CD4-positive, alpha-beta memory T cell (primary cell): ENCODE results near the gene FMOD. TPM values are rescaled to one million over a fixed set of nuclear protein-coding genes. Genes with fewer than 3 reads are reported as not detected.

Source experiments
- CTCF ChIA-PET: fragments of 350-600 bp; sonication (Branson Sonifier 250); formaldehyde crosslinking; loops from one replicate; lab custom pipeline; 2021; ENCODE audit warnings: inconsistent platforms; ENCODE audit not compliant: partially characterized antibody; lab: Charles Lee
- POLR2A ChIA-PET: fragments of 350-600 bp; sonication (Branson Sonifier 250); formaldehyde crosslinking; loops from one replicate; lab custom pipeline; 2021; ENCODE audit not compliant: partially characterized antibody; lab: Charles Lee
- DNase-seq, 5 donors: peaks; one replicate each; pipeline versions ENCODE4 v3.0.0 to v3.0.0-alpha.2; 2020 to 2022; ENCODE audit warnings: mixed read lengths in 1 of 5
- H3K27ac ChIP-seq: one replicate; pipeline ENCODE4 v1.7.0; 2013; ENCODE audit warnings: low read depth, low read length
- H3K27me3 ChIP-seq: 2 replicates; pipeline ENCODE4 v1.7.0; 2013; ENCODE audit warnings: mild to moderate bottlenecking, low read length, moderate library complexity; ENCODE audit not compliant: insufficient read depth
- H3K36me3 ChIP-seq: 2 replicates; pipeline ENCODE4 v1.7.0; 2013; ENCODE audit warnings: mild to moderate bottlenecking, low read length, moderate library complexity; ENCODE audit not compliant: insufficient read depth
- H3K4me1 ChIP-seq: 2 replicates; pipeline ENCODE4 v1.7.0; 2013; ENCODE audit warnings: mild to moderate bottlenecking, low read length, moderate library complexity; ENCODE audit not compliant: insufficient read depth
- H3K4me3 ChIP-seq, 2 donors: one replicate each; pipeline ENCODE4 v1.7.0; 2013; ENCODE audit warnings: low read length in 2 of 2, mild to moderate bottlenecking in 1 of 2
- H3K9me3 ChIP-seq, 2 donors: one replicate each; pipeline ENCODE4 v1.7.0; 2013; ENCODE audit warnings: low read length in 2 of 2, control low read depth in 1 of 2; ENCODE audit not compliant: control insufficient read depth in 1 of 2
- H3K27ac Mint-ChIP-seq, 7 donors: one replicate each; pipeline ENCODE4 v1.8.0; 2020 to 2021; ENCODE audit warnings: mixed read lengths in 7 of 7, mild to moderate bottlenecking in 6 of 7, inconsistent platforms in 3 of 7, moderate library complexity in 3 of 7
- H3K27me3 Mint-ChIP-seq, 2 donors: one replicate each; pipeline ENCODE4 v1.8.0; 2020 to 2021; ENCODE audit warnings: mixed read lengths in 2 of 2
- H3K36me3 Mint-ChIP-seq, 2 donors: one replicate each; pipeline ENCODE4 v1.8.0; 2020 to 2021; ENCODE audit warnings: mixed read lengths in 2 of 2, inconsistent platforms in 1 of 2, mild to moderate bottlenecking in 1 of 2
- H3K4me1 Mint-ChIP-seq, 4 donors: one replicate each; pipeline ENCODE4 v1.8.0; 2020 to 2021; ENCODE audit warnings: mixed read lengths in 4 of 4, mild to moderate bottlenecking in 1 of 4
- H3K4me3 Mint-ChIP-seq, 8 donors: one replicate each; pipeline ENCODE4 v1.8.0; 2020 to 2021; ENCODE audit warnings: mixed read lengths in 8 of 8, mild to moderate bottlenecking in 7 of 8, moderate library complexity in 6 of 8, inconsistent platforms in 3 of 8
- H3K9me3 Mint-ChIP-seq, 8 donors: one replicate each; pipeline ENCODE4 v1.8.0; 2020 to 2021; ENCODE audit warnings: mixed read lengths in 8 of 8, mild to moderate bottlenecking in 5 of 8, inconsistent platforms in 3 of 8, moderate library complexity in 1 of 8
- intact Hi-C: fragments of 100-400 bp; cut with micrococcal nuclease; formaldehyde crosslinking; loops from one replicate; pipeline ENCODE4 v1.15.1; 2023
- polyA plus RNA-seq, 2 donors: library from polyadenylated mRNA; unstranded; fragments of 300-500 nt; fragmentation: Illumina TruSeq; gene quantifications; one replicate each; pipeline ENCODE4 v1.2.3, GENCODE V29; 2021
- total RNA-seq, 2 experiments: library from RNA; stranded (reverse); gene quantifications; one replicate each; pipeline ENCODE4 v1.2.3, GENCODE V29; 2021

FMOD gene
- total and polyA plus RNA-seq, 4 experiments from 2014 or later = not detected

DNA sequence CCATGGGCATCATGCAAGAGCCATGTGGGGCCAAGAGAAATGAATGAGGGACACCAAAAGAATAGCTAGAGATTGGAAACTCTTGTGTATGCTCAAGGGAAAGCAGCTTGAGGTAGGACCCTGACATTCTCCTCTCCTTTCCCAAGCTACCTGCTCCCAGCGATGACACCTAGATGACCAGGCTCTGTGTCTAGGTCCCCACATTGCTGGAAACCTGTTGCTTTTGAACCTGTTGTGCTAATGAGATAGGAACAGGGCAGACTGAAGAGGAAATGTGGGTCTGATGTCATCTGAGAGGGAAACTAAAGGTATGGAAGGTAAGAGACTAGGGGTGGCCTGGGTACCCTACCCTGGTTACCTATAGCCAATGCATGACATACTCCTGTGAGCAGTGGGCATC, 1.8 kb downstream of the FMOD start:
- Histone ChIP-seq H3K9me3 (no peaks in the 10 kb centered on the region), H3K4me3 (no peak overlapping the region), H3K4me1 (no peaks in the 10 kb centered on the region), H3K36me3 (no peaks in the 10 kb centered on the region), H3K27me3 (no peaks in the 10 kb centered on the region), H3K27ac (no peak overlapping the region)
- Mint-ChIP-seq H3K4me3 (no peak overlapping the region), H3K27ac (no peak overlapping the region), H3K27me3 (peaks cover 26 to 61% of the 10 kb centered on the region in 2 donors), H3K4me1 (peaks cover 0 to 4% (median 1%) of the 10 kb centered on the region in 4 donors), H3K9me3 (no peaks in the 10 kb centered on the region), H3K36me3 (no peaks in the 10 kb centered on the region)
- CTCF ChIA-PET = interaction anchor here (1.1 to 30.0 kb wide), 2 partner anchors 9 to 78 kb away, joined by 3 to 921 read pairs; no protein-coding TSS in a partner anchor
- intact Hi-C loops = loop anchor here (10.0 kb wide), 1 partner anchor 776 kb away; no protein-coding TSS in a partner anchor
- no peak for DNase-seq
- POLR2A ChIA-PET = no interaction called here

DNA sequence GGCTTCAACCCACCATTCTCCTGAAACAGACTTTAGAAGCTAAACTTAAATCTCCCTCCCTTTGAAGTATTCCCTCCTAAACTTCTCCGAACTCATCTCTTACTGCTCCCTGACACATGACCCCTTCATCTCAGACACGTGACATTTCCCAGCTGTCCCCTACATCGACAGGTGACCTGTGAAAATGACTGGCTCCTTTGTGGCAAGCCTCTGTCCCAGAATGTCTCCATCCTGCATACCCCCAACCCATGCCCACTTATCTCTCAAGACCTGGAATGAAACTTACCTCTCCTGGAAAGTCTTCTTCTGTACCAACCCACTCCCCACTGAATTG, 4.2 kb downstream of the FMOD start:
- Mint-ChIP-seq H3K4me3 (no peak overlapping the region), H3K9me3 (no peaks in the 10 kb centered on the region), H3K27ac (no peak overlapping the region), H3K4me1 (peaks cover 0 to 7% (median 5%) of the 10 kb centered on the region in 4 donors), H3K36me3 (no peaks in the 10 kb centered on the region), H3K27me3 (peaks cover 13 to 71% of the 10 kb centered on the region in 2 donors)
- intact Hi-C loops = loop anchor here (10.0 kb wide), 1 partner anchor 778 kb away; no protein-coding TSS in a partner anchor
- Histone ChIP-seq H3K27ac (no peak overlapping the region), H3K27me3 (peaks cover 2% of the 10 kb centered on the region), H3K9me3 (no peaks in the 10 kb centered on the region), H3K4me1 (no peaks in the 10 kb centered on the region), H3K36me3 (no peaks in the 10 kb centered on the region), H3K4me3 (no peak overlapping the region)
- CTCF ChIA-PET = interaction anchor here (0.7 to 30.0 kb wide), 3 partner anchors 9 to 140 kb away, joined by 3 to 921 read pairs (median 7); no protein-coding TSS in a partner anchor
- no peak for DNase-seq
- POLR2A ChIA-PET = no interaction called here

GRCh38 chr1:203346060-203346768, 4.7 kb downstream of the FMOD start:
- Mint-ChIP-seq H3K4me3 (no peak overlapping the region), H3K4me1 (peaks cover 0 to 7% (median 4%) of the 10 kb centered on the region in 4 donors), H3K27ac (peak overlapping the region in 1 of 7 donors; percentile 19), H3K9me3 (no peaks in the 10 kb centered on the region), H3K27me3 (peaks cover 11 to 68% of the 10 kb centered on the region in 2 donors), H3K36me3 (no peaks in the 10 kb centered on the region)
- intact Hi-C loops = loop anchor here (10.0 kb wide), 1 partner anchor 779 kb away; no protein-coding TSS in a partner anchor
- Histone ChIP-seq H3K27me3 (peaks cover 7% of the 10 kb centered on the region), H3K9me3 (no peaks in the 10 kb centered on the region), H3K4me1 (no peaks in the 10 kb centered on the region), H3K4me3 (no peak overlapping the region), H3K27ac (no peak overlapping the region), H3K36me3 (no peaks in the 10 kb centered on the region)
- ChIA-PET POLR2A (no interaction called here), CTCF (interaction anchor here (0.7 to 30.0 kb wide), 3 partner anchors 10 to 140 kb away, joined by 3 to 921 read pairs (median 3); no protein-coding TSS in a partner anchor)
- no peak for DNase-seq

DNA sequence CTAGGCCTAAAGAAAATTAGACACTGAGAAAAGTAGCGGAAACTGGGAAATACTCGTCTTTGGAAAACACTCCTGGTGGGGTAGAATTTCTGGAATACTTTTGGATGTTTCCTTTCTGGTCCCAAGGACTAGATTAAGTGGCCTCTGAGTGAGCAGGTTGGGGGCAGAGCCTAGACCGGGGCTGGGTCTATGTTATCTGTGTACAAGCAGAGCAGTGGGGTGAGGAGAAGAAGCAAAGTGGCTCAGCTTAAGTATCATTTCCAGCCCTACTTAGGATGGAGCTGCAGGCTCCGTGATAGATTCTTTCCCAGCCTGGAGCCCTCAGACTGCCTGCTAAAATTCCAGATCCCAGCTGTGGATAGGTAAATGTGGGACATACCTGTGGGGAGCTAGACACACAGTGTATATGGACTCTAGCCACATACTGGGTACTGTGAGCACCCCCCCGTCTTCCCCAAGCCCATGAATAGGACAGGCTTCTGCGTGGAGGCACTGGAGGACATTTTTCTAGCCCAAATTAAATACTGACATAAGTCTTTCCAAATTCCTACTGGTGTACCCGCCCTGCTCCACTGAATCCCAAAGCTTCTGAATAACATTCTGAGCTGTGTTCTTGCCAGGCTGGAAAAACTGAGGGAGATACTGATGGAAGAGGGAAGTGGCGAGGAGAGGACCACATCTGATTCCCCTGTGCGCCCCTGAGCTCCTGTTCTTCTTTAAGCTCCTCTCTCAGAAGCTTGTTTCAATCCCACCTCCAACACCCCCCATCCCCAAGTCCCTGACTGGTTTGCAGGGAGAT, 6.8 kb downstream of the FMOD start:
- H3K27me3 Mint-ChIP-seq = peaks cover 8 to 56% of the 10 kb centered on the region in 2 donors
- H3K4me1 Mint-ChIP-seq = peaks cover 7 to 10% (median 10%) of the 10 kb centered on the region in 4 donors
- H3K9me3 Mint-ChIP-seq = no peaks in the 10 kb centered on the region
- intact Hi-C loops = loop anchor here (10.0 kb wide), 1 partner anchor 781 kb away; no protein-coding TSS in a partner anchor
- Histone ChIP-seq H3K27ac (no peak overlapping the region), H3K4me3 (no peak overlapping the region), H3K27me3 (peaks cover 8% of the 10 kb centered on the region), H3K36me3 (no peaks in the 10 kb centered on the region), H3K9me3 (no peaks in the 10 kb centered on the region), H3K4me1 (no peaks in the 10 kb centered on the region)
- no peak overlapping the region for H3K4me3 Mint-ChIP-seq
- DNase-seq = no peak
- ChIA-PET CTCF (interaction anchor here (0.9 to 30.0 kb wide), 12 partner anchors 8 to 1019 kb away, joined by 3 to 921 read pairs (median 4); partner anchors contain the start of gene FMOD), POLR2A (interaction anchor here (0.7 to 11.5 kb wide), 5 partner anchors 20 to 77 kb away, joined by 3 to 207 read pairs (median 3); no protein-coding TSS in a partner anchor)
- H3K36me3 Mint-ChIP-seq = no peaks in the 10 kb centered on the region
- H3K27ac Mint-ChIP-seq = no peak overlapping the region

DNA sequence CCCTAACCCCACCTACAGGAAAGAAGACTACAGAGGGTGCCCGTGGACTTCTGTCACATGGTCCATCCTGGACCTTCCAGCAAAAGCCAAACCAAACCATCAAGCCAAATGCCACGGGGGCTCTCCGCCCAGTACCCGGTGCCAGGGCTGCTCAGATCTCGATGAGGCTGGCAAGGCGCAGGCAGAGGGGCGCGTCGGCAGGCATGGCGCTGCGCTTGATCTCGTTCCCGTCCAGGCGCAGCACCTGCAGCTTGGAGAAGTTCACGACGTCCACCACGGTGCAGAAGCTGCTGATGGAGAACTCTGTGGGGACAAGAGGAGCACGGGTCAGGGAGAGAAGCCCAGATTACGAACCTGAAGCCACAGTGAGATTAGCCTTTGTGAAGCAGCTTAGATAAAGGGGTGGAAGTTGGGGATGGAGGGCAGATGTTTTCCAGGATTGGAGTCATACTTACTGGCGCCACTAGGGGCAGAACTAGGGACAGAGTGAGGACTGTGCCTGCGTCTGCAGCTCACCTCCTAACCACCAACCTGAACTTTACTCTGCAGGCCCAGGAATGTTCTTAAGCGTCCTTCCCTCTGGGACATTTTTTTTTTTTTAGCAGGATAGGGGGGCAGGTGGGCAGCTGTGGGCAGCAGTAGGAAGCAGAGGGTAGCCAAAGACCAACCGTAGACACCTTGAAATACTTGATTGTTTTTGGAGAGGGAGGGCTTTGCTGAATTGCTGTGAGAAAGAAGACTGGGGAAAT, 8.6 kb downstream of the FMOD start:
- Histone ChIP-seq H3K4me3 (no peak overlapping the region), H3K27me3 (peaks cover 8% of the 10 kb centered on the region), H3K36me3 (no peaks in the 10 kb centered on the region), H3K4me1 (no peaks in the 10 kb centered on the region), H3K27ac (no peak overlapping the region), H3K9me3 (no peaks in the 10 kb centered on the region)
- no peaks in the 10 kb centered on the region for H3K9me3 Mint-ChIP-seq
- peak in 3 of 5 donors; percentile 30 to 45 (median 42) for DNase-seq
- intact Hi-C loops = loop anchor here (10.0 kb wide), 1 partner anchor 782 kb away; no protein-coding TSS in a partner anchor
- H3K27me3 Mint-ChIP-seq = peaks cover 4 to 44% of the 10 kb centered on the region in 2 donors
- peak overlapping the region in 2 of 7 donors; percentile 36 to 69 for H3K27ac Mint-ChIP-seq
- no peaks in the 10 kb centered on the region for H3K36me3 Mint-ChIP-seq
- CTCF ChIA-PET = interaction anchor here (0.9 to 30.0 kb wide), 15 partner anchors 9 to 524 kb away, joined by 3 to 921 read pairs (median 7); partner anchors contain the start of genes BTG2, FMOD and OPTC
- peak overlapping the region in 3 of 8 donors; percentile 29 to 61 (median 61) for H3K4me3 Mint-ChIP-seq
- POLR2A ChIA-PET = interaction anchor here (8.0 to 11.5 kb wide), 3 partner anchors 18 to 74 kb away, joined by 77 to 207 read pairs (median 145); no protein-coding TSS in a partner anchor
- H3K4me1 Mint-ChIP-seq = peaks cover 12 to 19% (median 13%) of the 10 kb centered on the region in 4 donors

GRCh38 chr1:203340112-203340790, 10.7 kb downstream of the FMOD start:
- CTCF ChIA-PET = interaction anchor here (0.5 to 30.0 kb wide), 21 partner anchors 8 to 1091 kb away, joined by 3 to 921 read pairs (median 4); partner anchors contain the start of genes ATP2B4, BTG2, FMOD and OPTC
- Mint-ChIP-seq H3K27ac (peak overlapping the region in 6 of 7 donors; percentile 1 to 78 (median 48)), H3K36me3 (no peaks in the 10 kb centered on the region), H3K4me3 (peak overlapping the region in 1 of 8 donors; percentile 6), H3K27me3 (peaks cover 4 to 26% of the 10 kb centered on the region in 2 donors), H3K9me3 (no peaks in the 10 kb centered on the region), H3K4me1 (peaks cover 23 to 36% (median 28%) of the 10 kb centered on the region in 4 donors)
- Histone ChIP-seq H3K4me3 (no peak overlapping the region), H3K9me3 (no peaks in the 10 kb centered on the region), H3K27ac (no peak overlapping the region), H3K27me3 (peaks cover 8% of the 10 kb centered on the region), H3K36me3 (no peaks in the 10 kb centered on the region), H3K4me1 (peaks cover 16% of the 10 kb centered on the region)
- intact Hi-C loops = loop anchor here (1.0 to 10.0 kb wide), 5 partner anchors 13 to 785 kb away; no protein-coding TSS in a partner anchor
- POLR2A ChIA-PET = interaction anchor here (1.9 to 11.5 kb wide), 5 partner anchors 16 to 147 kb away, joined by 7 to 207 read pairs (median 87); no protein-coding TSS in a partner anchor
- DNase-seq = peak; percentile 61 to 68 (median 63)
